Coronary artery (tissue), 2 donors: Measurements from ENCODE around the gene PAAF1.
"Not testable (repeated sequence)": the region's sequence is repeated elsewhere in the genome, so short reads cannot be mapped to it uniquely, and the experiment has no call there.

ENCODE experiments used
- DNase-seq: peaks from one replicate; pipeline ENCODE4 v3.0.0-alpha.2; 2017; ENCODE audit warnings: low spot score
- H3K27ac ChIP-seq, 2 donors: fragments of 200-600 bp; sonication (generic); one replicate each; pipeline ENCODE4 v1.5.1; 2016 to 2019
- H3K4me3 ChIP-seq: fragments of 200-600 bp; sonication (generic); 2 replicates; pipeline ENCODE4 v1.5.1; 2016; ENCODE audit warnings: mild to moderate bottlenecking, moderate library complexity
- TF ChIP-seq, protein P1 (sequence below): fragments of 200-600 bp; sonication (generic); IDR thresholded peaks from one replicate; pipeline ENCODE4 v1.5.1; 2019; ENCODE audit warnings: antibody characterized with exemption

Gene PAAF1

GRCh38 chr11:73931039-73931645 is 54.3 kb downstream of the PAAF1 start:
- TF ChIP-seq, protein P1, sequence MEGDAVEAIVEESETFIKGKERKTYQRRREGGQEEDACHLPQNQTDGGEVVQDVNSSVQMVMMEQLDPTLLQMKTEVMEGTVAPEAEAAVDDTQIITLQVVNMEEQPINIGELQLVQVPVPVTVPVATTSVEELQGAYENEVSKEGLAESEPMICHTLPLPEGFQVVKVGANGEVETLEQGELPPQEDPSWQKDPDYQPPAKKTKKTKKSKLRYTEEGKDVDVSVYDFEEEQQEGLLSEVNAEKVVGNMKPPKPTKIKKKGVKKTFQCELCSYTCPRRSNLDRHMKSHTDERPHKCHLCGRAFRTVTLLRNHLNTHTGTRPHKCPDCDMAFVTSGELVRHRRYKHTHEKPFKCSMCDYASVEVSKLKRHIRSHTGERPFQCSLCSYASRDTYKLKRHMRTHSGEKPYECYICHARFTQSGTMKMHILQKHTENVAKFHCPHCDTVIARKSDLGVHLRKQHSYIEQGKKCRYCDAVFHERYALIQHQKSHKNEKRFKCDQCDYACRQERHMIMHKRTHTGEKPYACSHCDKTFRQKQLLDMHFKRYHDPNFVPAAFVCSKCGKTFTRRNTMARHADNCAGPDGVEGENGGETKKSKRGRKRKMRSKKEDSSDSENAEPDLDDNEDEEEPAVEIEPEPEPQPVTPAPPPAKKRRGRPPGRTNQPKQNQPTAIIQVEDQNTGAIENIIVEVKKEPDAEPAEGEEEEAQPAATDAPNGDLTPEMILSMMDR = no peak
- no peak overlapping the region for H3K4me3 ChIP-seq
- no peak for DNase-seq
- no peak overlapping the region for H3K27ac ChIP-seq

- Histone ChIP-seq H3K27ac (no peak overlapping the region), H3K4me3 (no peak overlapping the region)
- DNase-seq = no peak
- TF ChIP-seq, protein P1 = no peak
These were observed 55.2 kb downstream of the PAAF1 start for GRCh38 chr11:73931951-73932350.

DNA sequence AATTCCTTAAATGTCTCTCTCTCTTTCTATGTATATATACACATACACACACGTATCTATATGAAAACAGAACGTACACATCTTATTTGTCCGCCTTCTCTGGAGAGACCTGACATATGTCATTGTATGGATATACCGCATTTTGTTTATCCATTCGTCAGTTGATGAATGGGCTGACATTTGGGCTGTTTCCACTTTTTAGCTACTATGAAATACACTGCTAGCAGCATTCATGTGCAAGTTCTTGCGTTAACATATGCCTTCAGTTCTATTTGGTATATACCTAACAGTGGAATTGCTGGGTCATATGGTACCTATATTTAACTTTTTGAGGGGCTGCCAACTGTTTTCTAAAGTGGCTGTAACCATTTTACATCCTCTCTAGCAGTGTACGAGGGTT is 56.0 kb downstream of the PAAF1 start:
- H3K4me3 ChIP-seq = no peak overlapping the region
- no peak for DNase-seq
- TF ChIP-seq, protein P1 = no peak
- H3K27ac ChIP-seq = no peak overlapping the region

DNA sequence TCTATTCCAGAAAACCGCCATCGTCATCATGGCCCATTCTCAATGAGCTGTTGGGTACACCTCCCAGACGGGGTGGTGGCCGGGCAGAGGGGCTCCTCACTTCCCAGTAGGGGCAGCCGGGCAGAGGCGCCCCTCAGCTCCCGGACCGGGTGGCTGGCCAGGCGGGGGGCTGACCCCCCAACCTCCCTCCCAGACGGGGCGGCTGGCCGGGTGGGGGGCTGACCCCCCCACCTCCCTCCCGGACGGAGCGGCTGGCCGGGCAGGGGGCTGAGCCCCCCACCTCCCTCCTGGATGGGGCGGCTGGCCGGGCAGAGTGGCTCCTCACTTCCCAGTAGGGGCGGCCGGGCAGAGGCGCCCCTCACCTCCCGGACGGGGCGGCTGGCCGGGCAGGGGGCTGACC is 59.2 kb downstream of the PAAF1 start:
- H3K27ac ChIP-seq, H3K4me3 ChIP-seq, DNase-seq: not testable (repeated sequence)

DNA sequence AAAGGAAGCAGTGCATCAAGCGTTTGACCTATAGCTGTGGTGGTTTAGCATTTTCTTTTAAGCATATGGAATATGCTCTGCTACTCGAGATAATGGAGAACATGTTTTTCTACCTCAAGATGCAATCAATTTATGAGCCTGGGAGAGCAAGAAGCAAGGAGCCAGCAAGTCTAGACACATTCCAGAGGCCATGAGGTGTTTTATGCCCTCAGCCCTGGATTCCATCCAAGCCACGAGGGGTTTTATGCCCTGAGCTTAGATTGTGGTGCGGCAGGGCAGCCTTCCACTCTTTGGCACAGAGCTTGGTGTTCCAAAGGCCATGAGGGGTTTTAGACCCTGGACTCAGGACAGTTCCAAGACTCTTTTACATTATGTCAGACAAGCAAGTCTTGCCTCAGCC is 62.3 kb downstream of the PAAF1 start:
- TF ChIP-seq, protein P1 = no peak
- no peak overlapping the region for H3K27ac ChIP-seq
- DNase-seq = no peak

GRCh38 chr11:73940801-73941570 is 64.2 kb downstream of the PAAF1 start:
- DNase-seq = no peak
- Histone ChIP-seq H3K27ac (no peak overlapping the region), H3K4me3 (no peak overlapping the region)
- TF ChIP-seq, protein P1 = no peak

More for the DNA sequence above, 62.3 kb downstream of the PAAF1 start:
- H3K4me3 ChIP-seq = no peak overlapping the region

- DNase-seq = no peak
- Histone ChIP-seq H3K27ac (no peak overlapping the region), H3K4me3 (no peak overlapping the region)
- TF ChIP-seq, protein P1 = no peak
These were observed 65.2 kb downstream of the PAAF1 start for GRCh38 chr11:73942010-73942409.
